CD4-positive, alpha-beta T cell (primary cell): ENCODE data around the gene RNPEPL1. TPM values are rescaled to one million over a fixed set of nuclear protein-coding genes. Genes with fewer than 3 reads are reported as not detected.
A peak's percentile ranks its signal among the peaks of the same experiment; 100 is the strongest.

Experiments used
- ATAC-seq: fragments of 200-7000 bp; cut with Tn5 transposase; one replicate; pipeline ENCODE4 v1.10.0; 2022; ENCODE audit warnings: mild to moderate bottlenecking; ENCODE audit not compliant: poor library complexity
- CTCF ChIA-PET: fragments of 350-600 bp; sonication (Branson Sonifier 250); formaldehyde crosslinking; loops from one replicate; lab custom pipeline; 2021; ENCODE audit warnings: antibody characterized with exemption, inconsistent platforms; lab: Charles Lee
- POLR2A ChIA-PET: fragments of 350-600 bp; sonication (Branson Sonifier 250); formaldehyde crosslinking; loops from one replicate; lab custom pipeline; 2021; ENCODE audit warnings: antibody characterized with exemption, inconsistent platforms; lab: Charles Lee
- DNase-seq, 14 experiments: peaks; one replicate each; pipeline ENCODE4 v3.0.0-alpha.2; 2013 to 2020; ENCODE audit warnings: mixed read lengths in 2 of 14
- H3K27ac ChIP-seq, 2 donors: one replicate each; pipeline versions ENCODE4 v1.5.1 to v1.7.0; 2013; ENCODE audit warnings: low read length in 2 of 2, low read depth in 1 of 2, mild to moderate bottlenecking in 1 of 2
- H3K27me3 ChIP-seq, 2 experiments: 1 replicate in 1 of 2; 2 replicates in 1 of 2; pipeline versions ENCODE4 v1.6.1 to v1.7.0; 2013; ENCODE audit warnings: low read length in 2 of 2, control low read depth in 1 of 2, mild to moderate bottlenecking in 1 of 2, moderate library complexity in 1 of 2; ENCODE audit not compliant: insufficient read depth in 2 of 2, control insufficient read depth in 1 of 2
- H3K36me3 ChIP-seq: one replicate; pipeline ENCODE4 v1.6.1; 2013; ENCODE audit warnings: low read length, control low read depth; ENCODE audit not compliant: insufficient read depth
- H3K4me1 ChIP-seq: one replicate; pipeline ENCODE4 v1.6.1; 2013; ENCODE audit warnings: low read length, control low read depth; ENCODE audit not compliant: insufficient read depth
- H3K4me3 ChIP-seq: one replicate; pipeline ENCODE4 v1.5.1; 2013; ENCODE audit warnings: mild to moderate bottlenecking, low read length, moderate library complexity
- H3K9me3 ChIP-seq, 2 experiments: 1 replicate in 1 of 2; 2 replicates in 1 of 2; pipeline versions ENCODE4 v1.6.1 to v1.7.0; 2013; ENCODE audit warnings: low read length in 2 of 2, mild to moderate bottlenecking in 2 of 2, control low read depth in 1 of 2, moderate library complexity in 1 of 2; ENCODE audit not compliant: control insufficient read depth in 1 of 2, insufficient read depth in 1 of 2
- H3K27ac Mint-ChIP-seq: one replicate; pipeline ENCODE4 v1.8.0; 2020; ENCODE audit warnings: mixed read lengths
- H3K27me3 Mint-ChIP-seq: one replicate; pipeline ENCODE4 v1.8.0; 2021; ENCODE audit warnings: mixed read lengths
- H3K36me3 Mint-ChIP-seq: one replicate; pipeline ENCODE4 v1.8.0; 2021; ENCODE audit warnings: low read depth, mixed read lengths
- H3K4me1 Mint-ChIP-seq: one replicate; pipeline ENCODE4 v1.8.0; 2021; ENCODE audit warnings: low read depth, mixed read lengths
- H3K4me3 Mint-ChIP-seq: one replicate; pipeline ENCODE4 v1.8.0; 2020; ENCODE audit warnings: mild to moderate bottlenecking, mixed read lengths
- H3K9me3 Mint-ChIP-seq: one replicate; pipeline ENCODE4 v1.8.0; 2020; ENCODE audit warnings: mixed read lengths
- CTCF ChIP-seq: fragments of 200-600 bp; IDR thresholded peaks from one replicate; pipeline ENCODE4 v1.8.0; 2022; ENCODE audit warnings: antibody characterized with exemption, mild to moderate bottlenecking
- intact Hi-C, 2 experiments: fragments of 100-400 bp; cut with DNase I in 1 of 2; cut with micrococcal nuclease in 1 of 2; formaldehyde crosslinking; loops; one replicate each; pipeline versions ENCODE4 v1.15.1 to v1.9.0; 2023 to 2025; cut with DNase I, micrococcal nuclease
- total RNA-seq, 174 experiments: library from RNA in 2 of 174; stranded (reverse) in 2 of 174; gene quantifications; one replicate each; pipeline ENCODE4 v1.2.3 and lab custom pipeline; 2021 to 2026

Gene RNPEPL1
- total RNA-seq, 2 experiments from 2014 or later = 73.0 to 78.8 TPM

DNA sequence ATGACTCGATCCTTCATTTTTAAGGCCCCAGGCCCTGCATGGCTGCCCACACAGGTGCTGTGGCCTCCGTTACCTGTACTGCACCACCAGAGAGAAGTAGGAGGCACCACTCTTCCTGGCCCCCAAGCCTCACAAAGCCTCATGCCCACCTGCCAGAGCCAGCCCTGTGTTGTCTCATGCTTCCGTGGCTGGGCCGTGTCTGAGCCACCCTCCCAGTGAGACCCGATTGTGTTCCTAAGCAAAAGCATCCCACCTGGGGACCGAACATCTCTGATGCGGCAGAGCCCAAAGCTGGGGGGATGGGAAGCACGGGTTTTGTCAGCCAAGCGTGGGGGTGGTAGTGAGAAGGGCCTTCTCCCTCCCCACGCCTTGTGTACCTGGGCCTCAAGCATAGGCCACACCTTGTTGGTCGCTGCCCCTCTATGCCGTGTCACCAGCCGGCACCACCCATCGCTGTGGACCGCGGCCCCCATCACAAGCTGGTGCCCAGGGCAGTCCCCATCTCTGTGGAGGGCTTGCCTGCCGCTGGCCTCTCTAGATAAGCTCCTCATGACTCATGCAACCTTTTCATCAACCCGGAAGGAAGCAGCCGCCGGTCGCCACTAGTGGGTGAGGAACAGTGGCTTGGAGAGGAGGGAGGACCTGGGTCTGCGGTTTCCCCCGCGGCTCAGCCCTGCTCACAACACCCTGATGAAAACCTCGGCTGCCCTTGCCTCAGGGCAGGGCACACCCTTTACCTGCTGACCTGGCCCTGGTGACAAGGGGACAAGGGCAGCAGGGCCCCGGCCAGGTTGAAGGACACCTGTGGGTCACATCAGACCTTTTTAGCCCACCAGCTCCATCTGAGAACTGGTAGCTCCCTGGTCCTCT lies 2.7 kb upstream of the RNPEPL1 start:
- Mint-ChIP-seq H3K4me1 (peaks cover 82% of the 10 kb centered on the region), H3K27me3 (no peaks in the 10 kb centered on the region), H3K9me3 (no peaks in the 10 kb centered on the region), H3K4me3 (peak overlapping the region; percentile 96), H3K27ac (peak overlapping the region; percentile 98), H3K36me3 (peaks cover 61% of the 10 kb centered on the region)
- TF ChIP-seq CTCF = no peak
- ChIA-PET CTCF (interaction anchor here (1.0 to 5.3 kb wide), 9 partner anchors 9 to 56 kb away, joined by 3 to 54 read pairs (median 9); partner anchors contain the start of genes ANKMY1 and CAPN10), POLR2A (interaction anchor here (0.6 to 7.3 kb wide), 16 partner anchors 8 to 1169 kb away, joined by 3 to 224 read pairs (median 4); partner anchors contain the start of genes ANKMY1, CAPN10, D2HGDH and HDAC4)
- peak; percentile 39 for ATAC-seq
- no peaks in the 10 kb centered on the region for H3K27me3 ChIP-seq
- H3K9me3 ChIP-seq = no peaks in the 10 kb centered on the region
- H3K36me3 ChIP-seq = peaks cover 14% of the 10 kb centered on the region
- intact Hi-C loops = loop anchor here (1.0 to 10.0 kb wide), 11 partner anchors 21 to 1319 kb away; partner anchors contain the start of genes CAPN10 (in 2 of the 2), COPS9 (in 1 of the 2), FARP2 (in 1 of the 2) and GPR35 (in 1 of the 2)
- peaks cover 83% of the 10 kb centered on the region for H3K4me1 ChIP-seq
- H3K4me3 ChIP-seq = peak overlapping the region; percentile 64
- DNase-seq = peak; percentile 79 to 97 (median 90)
- peak overlapping the region; percentile 91 to 97 for H3K27ac ChIP-seq

DNA sequence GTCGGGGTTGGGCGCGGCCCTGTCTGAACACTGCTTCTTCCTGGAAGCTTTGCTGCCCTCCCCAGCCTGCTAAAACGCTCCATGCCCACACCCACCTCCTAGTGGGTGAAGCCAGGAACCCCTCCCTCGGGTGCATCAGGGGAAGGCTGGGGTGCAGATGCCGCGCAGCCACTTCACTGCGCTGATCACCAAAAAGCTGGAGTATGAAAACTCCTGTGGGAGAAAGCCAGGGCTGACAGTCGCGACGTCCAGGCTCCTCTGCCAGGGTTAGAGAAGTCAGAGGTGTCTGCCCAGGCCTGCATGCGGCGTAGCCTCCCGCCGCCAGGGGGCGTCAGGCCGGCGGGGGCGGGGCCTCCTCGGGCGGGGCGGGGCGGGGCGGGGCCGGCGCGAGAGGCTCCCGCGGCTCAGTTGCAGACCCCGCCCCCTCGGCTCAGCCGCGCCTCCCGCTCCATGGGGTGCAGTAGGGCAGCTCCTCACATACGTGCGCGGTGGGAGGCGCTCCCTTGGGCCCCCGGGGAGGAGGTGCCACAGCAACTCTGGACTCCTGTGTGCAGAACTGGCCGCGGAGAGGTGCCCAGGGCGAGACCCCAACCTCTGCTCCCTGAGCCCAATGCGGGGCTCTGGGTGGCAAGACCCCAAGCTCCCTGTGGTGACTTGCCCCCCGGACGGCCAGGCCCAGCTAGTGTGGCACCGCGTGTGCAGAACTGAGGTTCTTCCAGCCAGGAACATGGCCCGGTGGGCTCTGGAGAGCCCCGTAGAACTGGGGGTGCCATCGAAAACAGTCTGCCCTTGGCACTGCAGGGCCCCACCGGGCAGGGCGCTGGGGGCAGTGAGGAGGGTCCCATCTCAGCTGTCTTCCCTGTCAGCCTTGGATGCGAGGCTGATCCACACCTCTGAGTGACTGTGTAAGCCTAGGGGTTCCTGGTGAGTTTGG lies 1.8 kb upstream of the RNPEPL1 start:
- no peaks in the 10 kb centered on the region for H3K9me3 ChIP-seq
- peak; percentile 60 for ATAC-seq
- Mint-ChIP-seq H3K27ac (peak overlapping the region; percentile 98), H3K9me3 (no peaks in the 10 kb centered on the region), H3K36me3 (peaks cover 61% of the 10 kb centered on the region), H3K4me1 (peaks cover 84% of the 10 kb centered on the region), H3K27me3 (no peaks in the 10 kb centered on the region), H3K4me3 (peak overlapping the region; percentile 96)
- intact Hi-C loops = loop anchor here (1.0 to 10.0 kb wide), 11 partner anchors 20 to 1318 kb away; partner anchors contain the start of genes CAPN10 (in 2 of the 2), COPS9 (in 1 of the 2), FARP2 (in 1 of the 2) and GPR35 (in 1 of the 2)
- H3K27ac ChIP-seq = peak overlapping the region; percentile 91 to 97
- DNase-seq = peak; percentile 89 to 98 (median 95)
- H3K36me3 ChIP-seq = peaks cover 15% of the 10 kb centered on the region
- TF ChIP-seq CTCF = peak; percentile 86
- H3K4me1 ChIP-seq = peaks cover 88% of the 10 kb centered on the region
- no peaks in the 10 kb centered on the region for H3K27me3 ChIP-seq
- CTCF ChIA-PET = interaction anchor here (0.6 to 5.3 kb wide), 10 partner anchors 9 to 55 kb away, joined by 3 to 54 read pairs (median 7); partner anchors contain the start of genes ANKMY1 and CAPN10
- POLR2A ChIA-PET = interaction anchor here (0.9 to 7.3 kb wide), 13 partner anchors 9 to 1168 kb away, joined by 3 to 224 read pairs (median 5); partner anchors contain the start of genes ANKMY1, CAPN10, D2HGDH and HDLBP
- H3K4me3 ChIP-seq = peak overlapping the region; percentile 87
